IPS-20b (cell line): ENCODE measurements around the gene NCR3LG1.
A peak's percentile ranks its signal among the peaks of the same experiment; 100 is the strongest.

Source experiments
- H3K27ac ChIP-seq: one replicate; pipeline ENCODE4 v1.5.1; 2013; ENCODE audit warnings: low read length
- H3K27me3 ChIP-seq: 2 replicates; pipeline ENCODE4 v1.6.1; 2013; ENCODE audit warnings: mild to moderate bottlenecking, low read length, inconsistent platforms; ENCODE audit not compliant: insufficient read depth
- H3K36me3 ChIP-seq: 2 replicates; pipeline ENCODE4 v1.6.1; 2013; ENCODE audit warnings: low read depth, mild to moderate bottlenecking, inconsistent platforms, low read length, moderate library complexity; ENCODE audit not compliant: insufficient read depth
- H3K4me1 ChIP-seq: 2 replicates; pipeline ENCODE4 v1.6.1; 2013; ENCODE audit warnings: mild to moderate bottlenecking, control low read depth, inconsistent platforms, low read length, moderate library complexity; ENCODE audit not compliant: insufficient read depth
- H3K4me3 ChIP-seq: 2 replicates; pipeline ENCODE4 v1.5.1; 2013; ENCODE audit warnings: mild to moderate bottlenecking, low read length, inconsistent platforms
- H3K9ac ChIP-seq: 2 replicates; pipeline ENCODE4 v1.6.1; 2013; ENCODE audit warnings: low read depth, mild to moderate bottlenecking, inconsistent platforms, low read length, moderate library complexity
- H3K9me3 ChIP-seq: 2 replicates; pipeline ENCODE4 v1.6.1; 2013; ENCODE audit warnings: mild to moderate bottlenecking, low read depth, low read length, inconsistent platforms; ENCODE audit not compliant: insufficient read depth

Gene NCR3LG1

GRCh38 chr11:17387811-17388210 is 36.2 kb downstream of the NCR3LG1 start:
- H3K4me1 ChIP-seq = no peaks in the 10 kb centered on the region; the same call in 1 of the 2 replicates
- H3K36me3 ChIP-seq = no peaks in the 10 kb centered on the region
- no peak overlapping the region for H3K27ac ChIP-seq
- peaks cover 8% of the 10 kb centered on the region; the same call in 1 of the 2 replicates for H3K27me3 ChIP-seq
- no peak overlapping the region for H3K4me3 ChIP-seq
- H3K9ac ChIP-seq = no peak overlapping the region
- no peaks in the 10 kb centered on the region for H3K9me3 ChIP-seq

- Histone ChIP-seq H3K4me3 (peak within 1 kb of the TSS; percentile 78), H3K9ac (no peak within 1 kb of the TSS; the same call in 1 of the 2 replicates), H3K36me3 (no peaks in the 10 kb centered on the region), H3K9me3 (no peaks in the 10 kb centered on the region), H3K4me1 (no peaks in the 10 kb centered on the region; the same call in 1 of the 2 replicates), H3K27me3 (peaks cover 8% of the 10 kb centered on the region; the same call in 1 of the 2 replicates), H3K27ac (no peak within 1 kb of the TSS)
Measured at GRCh38 chr11:17388609-17389210, 37.1 kb downstream of the NCR3LG1 start, which contains the start of gene KCNJ11. Gene KCNJ11 (minus strand): TSS chr11:17388659. CDS start chr11:17388091, 568 bp downstream.

GRCh38 chr11:17389211-17389956 is 37.8 kb downstream of the NCR3LG1 start:
- Histone ChIP-seq H3K9ac (peak overlapping the region; percentile 9; the same call in 1 of the 2 replicates), H3K9me3 (no peaks in the 10 kb centered on the region), H3K4me1 (no peaks in the 10 kb centered on the region; the same call in 1 of the 2 replicates), H3K4me3 (peak overlapping the region; percentile 78), H3K27me3 (peaks cover 8% of the 10 kb centered on the region; the same call in 1 of the 2 replicates), H3K36me3 (no peaks in the 10 kb centered on the region), H3K27ac (no peak overlapping the region)

DNA sequence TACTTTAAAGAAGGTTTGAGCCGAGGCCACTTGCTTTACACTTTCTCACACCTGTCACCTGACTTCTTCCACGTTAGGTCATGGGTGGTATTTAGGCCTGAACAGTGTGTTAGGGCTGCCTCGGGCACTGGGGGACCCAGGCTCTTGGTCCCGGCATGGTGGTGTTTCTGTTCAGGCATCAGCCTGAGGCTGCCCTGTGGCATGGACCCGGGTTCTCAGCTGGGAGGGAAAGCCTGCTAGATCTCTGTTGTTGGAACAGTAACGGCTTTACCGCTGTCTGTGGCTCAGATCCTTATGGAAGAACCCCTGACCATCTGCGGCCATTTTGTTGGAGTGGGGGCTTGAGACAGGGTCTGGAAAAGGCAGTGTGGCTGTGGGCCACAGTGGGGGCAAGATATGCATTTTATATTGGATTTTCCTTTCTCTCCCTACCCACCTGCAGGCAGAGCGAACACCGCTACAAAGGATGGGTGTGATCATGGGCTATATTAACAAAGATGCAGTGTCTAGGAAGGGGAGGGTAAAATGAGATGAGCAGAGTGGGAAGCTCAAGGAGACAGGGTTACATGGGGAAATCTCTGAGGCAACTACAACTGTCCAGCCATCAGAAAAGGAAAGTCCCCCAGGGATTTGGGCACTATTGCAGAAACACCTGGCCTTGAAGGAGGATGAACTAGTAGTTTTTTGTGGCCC is 38.5 kb downstream of the NCR3LG1 start:
- Histone ChIP-seq H3K36me3 (no peaks in the 10 kb centered on the region), H3K27me3 (peaks cover 8% of the 10 kb centered on the region; the same call in 1 of the 2 replicates), H3K4me1 (no peaks in the 10 kb centered on the region; the same call in 1 of the 2 replicates), H3K27ac (no peak overlapping the region), H3K9me3 (no peaks in the 10 kb centered on the region), H3K9ac (peak overlapping the region; percentile 9; the same call in 1 of the 2 replicates), H3K4me3 (peak overlapping the region; percentile 78; the same call in 1 of the 2 replicates)

DNA sequence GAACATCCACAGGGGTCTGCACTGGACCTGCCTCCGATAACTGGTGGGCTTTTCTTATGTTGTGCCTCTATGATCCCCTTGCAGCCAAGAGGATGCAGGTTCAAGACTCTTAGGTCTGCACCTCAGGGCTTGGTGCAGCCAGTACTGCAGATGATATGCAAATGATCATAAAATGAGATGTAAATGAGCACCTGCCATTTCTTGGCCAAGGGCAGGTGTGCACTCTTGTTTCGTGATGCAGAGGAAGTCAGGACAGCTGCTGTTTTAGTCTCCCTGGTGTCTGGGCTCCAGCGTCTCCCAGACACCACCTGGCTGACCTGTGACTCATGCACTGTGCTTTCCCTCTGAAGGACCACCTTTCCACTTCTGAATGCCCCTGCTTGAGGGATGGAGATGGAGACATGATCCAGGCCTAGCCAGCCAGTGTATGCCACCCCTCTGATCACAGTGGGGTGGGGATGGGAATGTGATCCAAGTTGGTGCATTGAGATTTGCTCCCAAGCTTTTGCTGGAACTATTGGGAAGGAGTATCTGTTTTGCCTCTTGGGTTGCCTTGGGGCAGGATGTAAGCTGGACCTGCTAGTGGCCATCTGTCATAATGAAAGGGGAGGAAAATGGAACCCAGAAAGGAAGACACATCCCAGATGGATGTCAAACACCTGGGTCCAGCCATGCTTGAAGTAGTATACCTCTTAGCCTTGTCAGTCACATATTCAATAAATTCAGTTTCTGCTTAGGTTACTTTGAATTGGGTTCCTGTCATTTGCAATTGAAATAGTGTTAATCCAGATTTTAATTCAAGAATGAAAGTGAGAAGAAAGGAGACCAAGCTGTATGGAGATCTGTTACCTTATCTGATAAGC is 40.1 kb downstream of the NCR3LG1 start:
- H3K36me3 ChIP-seq = no peaks in the 10 kb centered on the region
- H3K4me3 ChIP-seq = no peak overlapping the region
- H3K27me3 ChIP-seq = peaks cover 8% of the 10 kb centered on the region; the same call in 1 of the 2 replicates
- no peak overlapping the region for H3K27ac ChIP-seq
- H3K9ac ChIP-seq = no peak overlapping the region
- no peaks in the 10 kb centered on the region for H3K9me3 ChIP-seq
- no peaks in the 10 kb centered on the region; the same call in 1 of the 2 replicates for H3K4me1 ChIP-seq

- H3K27me3 ChIP-seq = peaks cover 8% of the 10 kb centered on the region; the same call in 1 of the 2 replicates
- H3K27ac ChIP-seq = no peak overlapping the region
- no peaks in the 10 kb centered on the region; the same call in 1 of the 2 replicates for H3K4me1 ChIP-seq
- H3K36me3 ChIP-seq = no peaks in the 10 kb centered on the region
- H3K4me3 ChIP-seq = no peak overlapping the region
- H3K9me3 ChIP-seq = no peaks in the 10 kb centered on the region
- H3K9ac ChIP-seq = no peak overlapping the region
Measured at GRCh38 chr11:17392872-17393271, 41.3 kb downstream of the NCR3LG1 start.

DNA sequence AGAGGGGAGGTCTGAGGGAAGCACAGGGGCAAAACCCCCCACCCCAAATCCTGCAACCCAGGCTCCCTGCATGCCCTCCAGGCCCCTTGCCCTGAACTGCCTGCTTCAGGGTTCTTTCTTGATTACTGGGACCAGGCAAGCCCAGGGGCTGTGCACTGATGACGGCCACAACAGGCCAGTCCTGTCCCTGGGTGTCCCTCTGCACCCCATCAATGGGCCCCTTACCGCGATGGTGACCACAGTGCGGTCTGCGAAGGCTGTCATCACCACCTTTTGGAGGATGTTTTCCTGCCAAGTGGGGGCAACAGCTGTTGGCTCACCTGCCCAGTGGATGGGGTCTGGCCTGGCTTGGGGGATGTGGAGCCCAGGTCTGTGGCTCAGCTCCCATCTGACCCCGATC is 41.9 kb downstream of the NCR3LG1 start:
- H3K4me3 ChIP-seq = no peak overlapping the region
- no peaks in the 10 kb centered on the region for H3K36me3 ChIP-seq
- H3K4me1 ChIP-seq = no peaks in the 10 kb centered on the region; the same call in 1 of the 2 replicates
- no peaks in the 10 kb centered on the region for H3K9me3 ChIP-seq
- H3K27me3 ChIP-seq = peaks cover 8% of the 10 kb centered on the region; the same call in 1 of the 2 replicates
- H3K9ac ChIP-seq = no peak overlapping the region
- no peak overlapping the region for H3K27ac ChIP-seq

GRCh38 chr11:17394743-17395390 is 43.3 kb downstream of the NCR3LG1 start:
- no peak overlapping the region for H3K9ac ChIP-seq
- no peaks in the 10 kb centered on the region; the same call in 1 of the 2 replicates for H3K4me1 ChIP-seq
- peaks cover 8% of the 10 kb centered on the region; the same call in 1 of the 2 replicates for H3K27me3 ChIP-seq
- H3K4me3 ChIP-seq = no peak overlapping the region
- no peaks in the 10 kb centered on the region for H3K36me3 ChIP-seq
- H3K27ac ChIP-seq = no peak overlapping the region
- H3K9me3 ChIP-seq = no peaks in the 10 kb centered on the region

DNA sequence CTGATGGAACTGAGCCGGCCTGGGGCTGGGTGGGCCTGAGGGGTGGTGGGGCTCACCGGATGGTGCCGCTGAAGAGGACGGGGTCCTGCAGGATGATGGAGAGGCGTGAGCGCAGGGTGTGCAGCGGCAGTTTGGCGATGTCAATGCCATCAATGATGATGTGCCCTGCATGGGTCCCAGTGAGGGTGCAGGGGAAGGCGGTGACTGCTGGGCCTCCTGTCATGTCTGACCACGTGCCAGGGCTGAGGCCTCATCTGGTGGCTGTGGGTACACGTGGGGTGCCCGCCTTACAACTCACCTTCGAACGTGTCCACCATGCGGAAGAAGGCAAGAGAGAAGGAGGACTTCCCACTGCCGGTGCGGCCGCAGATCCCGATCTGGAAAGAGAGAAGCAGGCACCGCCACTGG is 44.0 kb downstream of the NCR3LG1 start:
- Histone ChIP-seq H3K36me3 (no peaks in the 10 kb centered on the region), H3K27me3 (peaks cover 4% of the 10 kb centered on the region; the same call in 1 of the 2 replicates), H3K9ac (no peak overlapping the region), H3K9me3 (no peaks in the 10 kb centered on the region), H3K4me3 (no peak overlapping the region), H3K4me1 (no peaks in the 10 kb centered on the region), H3K27ac (no peak overlapping the region)

GRCh38 chr11:17395978-17396377 is 44.4 kb downstream of the NCR3LG1 start:
- Histone ChIP-seq H3K27ac (no peak overlapping the region), H3K9ac (no peak overlapping the region), H3K27me3 (peaks cover under 1% of the 10 kb centered on the region; the same call in 1 of the 2 replicates), H3K4me3 (no peak overlapping the region), H3K9me3 (no peaks in the 10 kb centered on the region), H3K4me1 (no peaks in the 10 kb centered on the region), H3K36me3 (no peaks in the 10 kb centered on the region)
